SU-DHL-6 (cell line): ENCODE measurements around the gene BTBD1.

Experiments
- H2AFZ ChIP-seq: fragments of 200-600 bp; sonication (generic); 2 replicates; pipeline ENCODE4 v1.6.1; 2014; ENCODE audit warnings: low read depth, mild to moderate bottlenecking, moderate library complexity, mixed read lengths, antibody characterized with exemption, low read length; ENCODE audit not compliant: severe bottlenecking
- H3F3A ChIP-seq: fragments of 200-600 bp; shearing (Covaris generic); 2 replicates; pipeline ENCODE4 v1.6.0; 2016; ENCODE audit warnings: antibody characterized with exemption, mild to moderate bottlenecking; ENCODE audit not compliant: insufficient read depth
- H3K27ac ChIP-seq: fragments of 200-600 bp; sonication (generic); 2 replicates; pipeline ENCODE4 v1.5.1; 2016; ENCODE audit warnings: low read depth, mild to moderate bottlenecking, low read length, moderate library complexity, mixed read lengths
- H3K27me3 ChIP-seq: fragments of 200-600 bp; sonication (generic), shearing (Covaris generic); 2 replicates; pipeline ENCODE4 v1.6.0; 2014; ENCODE audit warnings: mild to moderate bottlenecking, low read length
- H3K36me3 ChIP-seq: fragments of 200-600 bp; sonication (generic); 2 replicates; pipeline ENCODE4 v1.6.1; 2014; ENCODE audit warnings: mild to moderate bottlenecking, low read length, mixed read lengths
- H3K4me2 ChIP-seq: fragments of 300-600, 200-600 bp; shearing (Covaris generic), sonication (generic); 2 replicates; pipeline ENCODE4 v1.6.0; 2014; ENCODE audit warnings: low read length, low read depth, mild to moderate bottlenecking; ENCODE audit not compliant: poor library complexity, severe bottlenecking
- H3K4me3 ChIP-seq: fragments of 200-600 bp; sonication (generic); 2 replicates; pipeline ENCODE4 v1.5.1; 2014; ENCODE audit warnings: antibody characterized with exemption, low read length, mild to moderate bottlenecking, mixed read lengths; ENCODE audit not compliant: insufficient read depth, poor library complexity, severe bottlenecking
- H3K79me2 ChIP-seq: fragments of 200-600 bp; sonication (generic); 2 replicates; pipeline ENCODE4 v1.6.1; 2014; ENCODE audit warnings: mild to moderate bottlenecking, low read length, moderate library complexity; ENCODE audit not compliant: insufficient read depth
- H3K9ac ChIP-seq: fragments of 200-600 bp; sonication (generic); 2 replicates; pipeline ENCODE4 v1.7.0; 2014; ENCODE audit warnings: mild to moderate bottlenecking, low read length
- H3K9me2 ChIP-seq: fragments of 200-600 bp; sonication (generic); replicated peaks from 2 replicates; pipeline ENCODE4 v1.6.1; 2014; ENCODE audit warnings: low read length; ENCODE audit not compliant: insufficient read depth
- H3K9me3 ChIP-seq: fragments of 200-600 bp; sonication (generic); 2 replicates; pipeline ENCODE4 v1.6.1; 2014; ENCODE audit warnings: low read length, mixed read lengths; ENCODE audit not compliant: insufficient read depth
- H4K20me1 ChIP-seq: fragments of 200-600 bp; sonication (generic); 2 replicates; pipeline ENCODE4 v1.6.1; 2014; ENCODE audit warnings: low read depth, mild to moderate bottlenecking, antibody characterized with exemption, low read length, moderate library complexity, mixed read lengths
- EZH2phosphoT487 ChIP-seq: fragments of 200-600 bp; sonication (generic), shearing (Covaris generic); conservative IDR thresholded peaks from 2 replicates; pipeline ENCODE4 v1.6.1; 2018; ENCODE audit warnings: mild to moderate bottlenecking, antibody characterized with exemption, low read length, moderate library complexity, mixed read lengths
- TF ChIP-seq, protein P1 (sequence below): fragments of 200-600 bp; sonication (generic); IDR thresholded peaks from one replicate; pipeline ENCODE4 v1.5.1; 2017; ENCODE audit warnings: antibody characterized with exemption, mild to moderate bottlenecking, low read length, moderate library complexity; ENCODE audit not compliant: insufficient read depth, poor library complexity, severe bottlenecking

Gene BTBD1

DNA sequence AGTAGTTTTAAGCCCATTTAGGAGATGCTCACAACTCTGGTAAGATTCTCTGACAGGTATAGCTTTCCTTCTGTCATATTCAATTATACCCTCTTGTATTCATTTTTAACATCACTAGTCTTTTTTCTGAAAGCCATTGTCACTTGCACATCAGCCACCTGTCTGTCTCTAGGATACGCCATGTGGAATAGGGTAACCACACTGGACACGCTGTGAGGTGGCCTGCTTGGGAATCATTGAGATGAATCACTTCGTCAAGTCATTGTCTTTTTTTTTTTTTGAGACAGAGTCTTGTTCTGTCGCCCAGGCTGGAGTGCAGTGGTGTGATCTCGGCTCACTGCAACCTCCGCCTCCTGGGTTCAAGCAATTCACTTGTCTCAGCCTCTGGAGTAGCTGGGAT is 47.8 kb upstream of the BTBD1 start:
- Histone ChIP-seq H3K27ac (no peak overlapping the region), H3F3A (no peaks in the 10 kb centered on the region), H3K36me3 (no peaks in the 10 kb centered on the region), H4K20me1 (no peaks in the 10 kb centered on the region), H3K27me3 (no peaks in the 10 kb centered on the region), H3K9ac (no peak overlapping the region), H2AFZ (no peak overlapping the region), H3K4me3 (no peak overlapping the region), H3K9me2 (no peaks in the 10 kb centered on the region), H3K4me2 (no peak overlapping the region), H3K9me3 (no peaks in the 10 kb centered on the region), H3K79me2 (no peaks in the 10 kb centered on the region)
- TF ChIP-seq, protein P1, sequence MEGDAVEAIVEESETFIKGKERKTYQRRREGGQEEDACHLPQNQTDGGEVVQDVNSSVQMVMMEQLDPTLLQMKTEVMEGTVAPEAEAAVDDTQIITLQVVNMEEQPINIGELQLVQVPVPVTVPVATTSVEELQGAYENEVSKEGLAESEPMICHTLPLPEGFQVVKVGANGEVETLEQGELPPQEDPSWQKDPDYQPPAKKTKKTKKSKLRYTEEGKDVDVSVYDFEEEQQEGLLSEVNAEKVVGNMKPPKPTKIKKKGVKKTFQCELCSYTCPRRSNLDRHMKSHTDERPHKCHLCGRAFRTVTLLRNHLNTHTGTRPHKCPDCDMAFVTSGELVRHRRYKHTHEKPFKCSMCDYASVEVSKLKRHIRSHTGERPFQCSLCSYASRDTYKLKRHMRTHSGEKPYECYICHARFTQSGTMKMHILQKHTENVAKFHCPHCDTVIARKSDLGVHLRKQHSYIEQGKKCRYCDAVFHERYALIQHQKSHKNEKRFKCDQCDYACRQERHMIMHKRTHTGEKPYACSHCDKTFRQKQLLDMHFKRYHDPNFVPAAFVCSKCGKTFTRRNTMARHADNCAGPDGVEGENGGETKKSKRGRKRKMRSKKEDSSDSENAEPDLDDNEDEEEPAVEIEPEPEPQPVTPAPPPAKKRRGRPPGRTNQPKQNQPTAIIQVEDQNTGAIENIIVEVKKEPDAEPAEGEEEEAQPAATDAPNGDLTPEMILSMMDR: no peak
- TF ChIP-seq EZH2phosphoT487: no peak

DNA sequence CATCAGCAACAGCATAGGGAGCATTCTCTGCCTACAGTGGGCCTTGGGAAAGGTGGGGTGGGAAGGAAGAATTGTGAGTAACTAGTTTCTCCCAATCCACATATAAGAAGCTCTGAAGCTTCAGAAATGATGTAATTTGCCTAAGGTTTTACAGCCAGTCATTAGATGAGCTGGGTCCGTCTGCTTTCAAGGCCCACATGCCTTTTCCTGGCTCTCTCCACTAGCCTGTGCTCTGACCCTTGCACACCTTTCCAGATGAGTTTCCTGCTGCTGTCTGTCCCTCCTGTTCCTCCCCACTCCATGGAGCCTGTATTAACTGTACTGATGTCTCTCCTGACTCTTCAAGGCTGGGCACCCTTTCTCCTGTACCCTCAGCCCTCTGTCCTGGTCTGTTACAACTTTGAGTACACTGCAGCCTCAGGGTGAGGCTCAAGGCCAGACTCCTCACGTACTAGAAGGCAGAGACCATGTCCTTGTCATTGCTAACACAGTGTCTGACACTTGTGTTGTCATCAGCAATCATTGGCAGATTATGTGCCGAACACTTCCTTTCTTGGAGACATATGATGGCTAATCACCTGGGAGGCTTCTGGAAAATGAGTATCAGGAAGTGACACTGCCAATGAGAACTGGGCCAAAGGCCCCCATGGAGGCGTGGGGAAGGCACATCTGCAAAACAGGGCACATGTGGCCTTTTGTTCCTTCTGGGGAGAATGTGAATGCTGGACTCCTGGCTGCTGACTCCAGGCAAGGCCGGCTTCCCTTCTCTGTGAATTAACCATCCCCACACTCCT is 47.0 kb upstream of the BTBD1 start:
- H3K9me3 ChIP-seq: no peaks in the 10 kb centered on the region
- H3K79me2 ChIP-seq: no peaks in the 10 kb centered on the region
- H3K9me2 ChIP-seq: no peaks in the 10 kb centered on the region
- no peak overlapping the region for H2AFZ ChIP-seq
- H3K4me3 ChIP-seq: no peak overlapping the region
- TF ChIP-seq, protein P1: no peak
- no peak for TF ChIP-seq EZH2phosphoT487
- no peaks in the 10 kb centered on the region for H3F3A ChIP-seq
- H3K36me3 ChIP-seq: no peaks in the 10 kb centered on the region
- no peak overlapping the region for H3K4me2 ChIP-seq
- H3K9ac ChIP-seq: no peak overlapping the region
- H3K27ac ChIP-seq: no peak overlapping the region
- H3K27me3 ChIP-seq: no peaks in the 10 kb centered on the region
- H4K20me1 ChIP-seq: no peaks in the 10 kb centered on the region

DNA sequence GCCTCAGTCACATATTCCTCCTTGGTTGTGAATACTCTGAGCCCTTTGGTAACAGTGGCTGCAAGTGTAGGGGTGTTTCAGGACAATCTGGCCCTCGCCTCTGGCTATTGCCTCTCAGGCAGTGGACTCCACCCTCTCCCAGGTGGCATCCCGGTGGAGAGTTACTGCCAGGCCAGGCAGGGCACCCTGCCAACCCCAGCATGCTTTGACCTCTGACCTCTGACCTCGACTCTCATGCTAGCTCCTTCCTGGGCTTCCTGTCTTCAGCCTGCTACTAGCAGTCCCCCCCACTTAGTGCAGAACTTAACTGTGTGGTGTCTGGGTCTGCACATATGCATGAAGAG is 45.9 kb upstream of the BTBD1 start:
- H3K27ac ChIP-seq: no peak overlapping the region
- no peak overlapping the region for H3K4me2 ChIP-seq
- H3K9me3 ChIP-seq: no peaks in the 10 kb centered on the region
- no peak overlapping the region for H3K9ac ChIP-seq
- H4K20me1 ChIP-seq: no peaks in the 10 kb centered on the region
- H2AFZ ChIP-seq: no peak overlapping the region
- H3F3A ChIP-seq: no peaks in the 10 kb centered on the region
- H3K9me2 ChIP-seq: no peaks in the 10 kb centered on the region
- no peaks in the 10 kb centered on the region for H3K36me3 ChIP-seq
- TF ChIP-seq, protein P1: no peak
- TF ChIP-seq EZH2phosphoT487: no peak
- no peaks in the 10 kb centered on the region for H3K27me3 ChIP-seq
- H3K4me3 ChIP-seq: no peak overlapping the region
- no peaks in the 10 kb centered on the region for H3K79me2 ChIP-seq
